ENCODE results near the gene LASP1.
A peak's percentile ranks its signal among the peaks of the same experiment; 100 is the strongest.
"Not testable (repeated sequence)": the region's sequence is repeated elsewhere in the genome, so short reads cannot be mapped to it uniquely, and the experiment has no call there.

LASP1 gene

GRCh38 chr17:38940404-38940803 lies 70.5 kb downstream of the LASP1 start:
- no peak for DNase-seq

- DNase-seq = no peak
These were observed 73.0 kb downstream of the LASP1 start for GRCh38 chr17:38942696-38943334.

- DNase-seq = no peak
These were observed 73.7 kb downstream of the LASP1 start for GRCh38 chr17:38943607-38944006.

- no peak for DNase-seq
These were observed 77.3 kb downstream of the LASP1 start for GRCh38 chr17:38947189-38947588.

GRCh38 chr17:38953800-38954199 lies 83.9 kb downstream of the LASP1 start:
- DNase-seq = not testable (repeated sequence)

- no peak for DNase-seq
These were observed 88.5 kb downstream of the LASP1 start for GRCh38 chr17:38958326-38958725.

GRCh38 chr17:38958756-38959155 lies 88.9 kb downstream of the LASP1 start:
- DNase-seq = no peak

GRCh38 chr17:38959508-38959907 lies 89.7 kb downstream of the LASP1 start:
- DNase-seq = no peak

- no peak for DNase-seq
These were observed 90.5 kb downstream of the LASP1 start for GRCh38 chr17:38960402-38960801.

- no peak for DNase-seq
These were observed 91.6 kb downstream of the LASP1 start for GRCh38 chr17:38961413-38961812.

- peak; percentile 77 for DNase-seq
These were observed 97.5 kb downstream of the LASP1 start, which contains the start of gene FBXO47 for GRCh38 chr17:38967290-38967738. FBXO47 (minus strand) TSS chr17:38967403; CDS start chr17:38963025, 4,378 bp downstream.

- no peak for DNase-seq
These were observed 99.4 kb downstream of the LASP1 start for GRCh38 chr17:38969281-38969680.

GRCh38 chr17:38970128-38970527 lies 100.3 kb downstream of the LASP1 start:
- DNase-seq = no peak

GRCh38 chr17:38970804-38971203 lies 100.9 kb downstream of the LASP1 start:
- DNase-seq = no peak

Data from activated CD4-positive, CD25-positive, alpha-beta regulatory T cell treated with anti-CD3 and anti-CD28 coated beads, Interleukin-2, amount 50 U/mL, for 72 hours (primary cell).